HEK293T (cell line): ENCODE data around the gene SCARB1.

Experiments
- BHLHE40 ChIP-seq: fragments of 450-650 bp; IDR thresholded peaks from 2 replicates; pipeline ENCODE4 v1.6.1; 2016; ENCODE audit warnings: mild to moderate bottlenecking, moderate library complexity, borderline replicate concordance
- FOXA1 ChIP-seq: fragments of 450-650 bp; IDR thresholded peaks from 2 replicates; pipeline ENCODE4 v1.6.1; 2016; ENCODE audit warnings: mild to moderate bottlenecking
- FOXM1 ChIP-seq: fragments of 450-650 bp; IDR thresholded peaks from 2 replicates; pipeline ENCODE4 v1.6.1; 2017; ENCODE audit warnings: mild to moderate bottlenecking, borderline replicate concordance
- LEF1 ChIP-seq: fragments of 450-650 bp; IDR thresholded peaks from 2 replicates; pipeline ENCODE4 v1.6.1; 2017; ENCODE audit warnings: mild to moderate bottlenecking, borderline replicate concordance
- NFRKB ChIP-seq: fragments of 450-650 bp; IDR thresholded peaks from 2 replicates; pipeline ENCODE4 v1.6.1; 2016; ENCODE audit warnings: mild to moderate bottlenecking, moderate library complexity
- SP1 ChIP-seq: fragments of 450-650 bp; IDR thresholded peaks from 2 replicates; pipeline ENCODE4 v1.6.1; 2017
- TARDBP ChIP-seq: fragments of 450-650 bp; IDR thresholded peaks from 2 replicates; pipeline ENCODE4 v1.6.1; 2016
- TF ChIP-seq, protein P1 (sequence below): fragments of 450-650 bp; IDR thresholded peaks from 2 replicates; pipeline ENCODE4 v1.6.1; 2016

DNA sequence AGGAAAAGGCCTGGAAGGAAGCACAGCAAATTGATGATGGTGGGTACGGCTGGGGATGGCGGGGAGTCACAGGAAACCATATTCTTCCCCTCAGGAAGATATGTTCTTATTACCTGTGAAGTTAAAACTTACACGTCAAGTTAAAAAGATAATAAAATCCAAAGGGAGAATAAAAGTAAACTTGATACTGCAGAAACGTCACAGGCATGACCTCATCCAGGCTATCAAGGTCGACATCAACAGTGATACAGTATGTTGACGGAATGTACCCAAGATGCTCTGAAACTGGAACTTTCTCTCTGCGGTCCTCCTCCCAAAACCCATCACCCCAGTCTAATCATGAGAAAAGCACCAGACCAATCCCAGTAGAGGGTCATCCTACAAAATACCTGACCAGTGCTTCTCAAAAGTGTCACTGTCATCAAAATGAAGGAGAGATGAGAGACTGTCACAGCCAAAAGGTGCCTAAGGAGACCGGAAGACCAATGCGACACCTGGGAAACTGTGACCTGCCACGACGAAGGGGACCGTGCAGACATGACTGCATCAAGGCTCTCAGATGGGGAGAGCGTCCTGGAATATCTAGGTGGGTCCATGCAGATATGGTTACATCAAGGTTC is 74.6 kb downstream of the SCARB1 start:
- no peak for TF ChIP-seq TARDBP
- TF ChIP-seq SP1: no peak
- TF ChIP-seq LEF1: no peak
- TF ChIP-seq NFRKB: no peak
- TF ChIP-seq FOXM1: no peak
- no peak for TF ChIP-seq BHLHE40
- TF ChIP-seq, protein P1, sequence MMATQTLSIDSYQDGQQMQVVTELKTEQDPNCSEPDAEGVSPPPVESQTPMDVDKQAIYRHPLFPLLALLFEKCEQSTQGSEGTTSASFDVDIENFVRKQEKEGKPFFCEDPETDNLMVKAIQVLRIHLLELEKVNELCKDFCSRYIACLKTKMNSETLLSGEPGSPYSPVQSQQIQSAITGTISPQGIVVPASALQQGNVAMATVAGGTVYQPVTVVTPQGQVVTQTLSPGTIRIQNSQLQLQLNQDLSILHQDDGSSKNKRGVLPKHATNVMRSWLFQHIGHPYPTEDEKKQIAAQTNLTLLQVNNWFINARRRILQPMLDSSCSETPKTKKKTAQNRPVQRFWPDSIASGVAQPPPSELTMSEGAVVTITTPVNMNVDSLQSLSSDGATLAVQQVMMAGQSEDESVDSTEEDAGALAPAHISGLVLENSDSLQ: no peak
- no peak for TF ChIP-seq FOXA1
